ENCODE results near the gene TNRC6C.

DNA sequence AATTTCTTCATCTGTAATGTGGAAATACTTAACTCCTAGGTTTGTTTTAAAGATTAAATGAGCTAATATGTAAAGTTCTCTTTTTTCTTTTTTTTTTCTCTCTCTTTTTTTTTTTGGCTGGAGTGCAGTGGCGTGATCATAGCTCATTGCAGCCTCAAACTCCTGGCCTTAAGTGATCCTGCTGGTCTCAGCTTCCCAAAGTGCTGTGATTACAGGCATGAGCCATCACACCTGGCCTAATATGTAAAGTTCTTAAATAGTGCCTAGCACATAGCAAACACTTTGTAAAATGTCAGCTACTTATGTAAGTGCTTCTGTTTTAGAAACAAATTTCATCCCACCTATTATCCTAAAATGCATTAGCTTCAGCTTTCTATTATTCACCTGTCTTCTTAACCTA lies 130.0 kb downstream of the TNRC6C start:
- TF ChIP-seq SMC3 (IDR thresholded peaks at IDR 0.05; ENCODE audit: low read length) (no peak), ZNF234 (CRISPR knock-in tag; conservative IDR thresholded peaks at IDR 0.05) (no peak), SMARCC2 (IDR thresholded peaks at IDR 0.05) (no peak), ZNF777 (CRISPR knock-in tag; IDR thresholded peaks at IDR 0.05) (no peak)
- TF ChIP-seq, protein P1, sequence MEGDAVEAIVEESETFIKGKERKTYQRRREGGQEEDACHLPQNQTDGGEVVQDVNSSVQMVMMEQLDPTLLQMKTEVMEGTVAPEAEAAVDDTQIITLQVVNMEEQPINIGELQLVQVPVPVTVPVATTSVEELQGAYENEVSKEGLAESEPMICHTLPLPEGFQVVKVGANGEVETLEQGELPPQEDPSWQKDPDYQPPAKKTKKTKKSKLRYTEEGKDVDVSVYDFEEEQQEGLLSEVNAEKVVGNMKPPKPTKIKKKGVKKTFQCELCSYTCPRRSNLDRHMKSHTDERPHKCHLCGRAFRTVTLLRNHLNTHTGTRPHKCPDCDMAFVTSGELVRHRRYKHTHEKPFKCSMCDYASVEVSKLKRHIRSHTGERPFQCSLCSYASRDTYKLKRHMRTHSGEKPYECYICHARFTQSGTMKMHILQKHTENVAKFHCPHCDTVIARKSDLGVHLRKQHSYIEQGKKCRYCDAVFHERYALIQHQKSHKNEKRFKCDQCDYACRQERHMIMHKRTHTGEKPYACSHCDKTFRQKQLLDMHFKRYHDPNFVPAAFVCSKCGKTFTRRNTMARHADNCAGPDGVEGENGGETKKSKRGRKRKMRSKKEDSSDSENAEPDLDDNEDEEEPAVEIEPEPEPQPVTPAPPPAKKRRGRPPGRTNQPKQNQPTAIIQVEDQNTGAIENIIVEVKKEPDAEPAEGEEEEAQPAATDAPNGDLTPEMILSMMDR (CRISPR knock-in tag; IDR thresholded peaks at IDR 0.05), result no peak
